Measurements from ENCODE around the gene NFE2L2. TPM values are rescaled to one million over a fixed set of nuclear protein-coding genes. Genes with fewer than 3 reads are reported as not detected.
"Not testable (repeated sequence)": the region's sequence is repeated elsewhere in the genome, so short reads cannot be mapped to it uniquely, and the experiment has no call there.

Gene NFE2L2
- total RNA-seq, 1 donor from 2014 or later, result 149 TPM

DNA sequence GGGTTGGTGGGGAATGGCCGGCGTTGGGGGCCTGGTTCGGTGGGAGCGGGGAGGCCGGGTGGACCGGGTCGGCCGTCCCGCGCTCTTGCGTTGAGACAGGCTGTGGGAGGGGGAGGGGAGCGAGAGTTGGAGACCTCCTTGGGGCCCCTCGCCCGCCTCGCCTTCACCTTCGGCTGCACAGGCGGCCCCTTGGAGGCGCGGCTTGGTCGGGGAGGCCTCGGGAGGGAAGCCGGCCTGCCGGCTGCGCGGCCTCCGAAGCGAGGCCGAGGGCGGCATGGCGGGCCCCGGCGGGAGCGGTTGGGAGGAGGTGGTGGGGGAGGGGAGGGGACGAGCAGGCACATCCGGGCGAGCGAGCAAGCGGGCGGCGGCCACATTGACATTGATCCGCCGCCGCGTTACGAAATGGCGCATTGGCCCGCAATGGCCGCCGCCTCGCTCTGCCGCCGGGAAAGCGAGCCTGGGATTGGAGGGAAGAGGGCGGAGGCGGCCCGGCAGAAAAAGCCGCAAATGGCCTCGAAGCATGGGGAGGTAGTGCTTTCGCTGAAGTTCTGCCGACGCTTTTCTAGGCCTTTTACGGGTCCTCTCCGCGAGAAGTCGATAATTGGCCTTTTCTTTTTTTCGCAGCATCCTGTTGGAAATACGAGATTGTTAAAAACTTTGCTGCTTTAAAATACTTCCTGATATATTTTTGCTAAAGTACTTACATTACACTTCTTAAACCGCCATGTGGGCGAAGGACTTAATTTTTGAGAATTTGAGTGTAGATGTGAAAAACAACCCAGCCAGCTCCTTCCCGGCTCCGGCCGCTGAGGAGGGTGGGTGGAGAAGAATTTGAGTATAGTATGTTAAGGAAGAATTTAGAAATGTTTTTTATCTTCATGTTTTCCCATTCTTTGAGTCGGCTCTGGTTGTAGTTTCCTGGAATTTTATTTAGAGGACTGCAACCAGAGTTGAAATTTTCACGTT, 51.4 kb downstream of the NFE2L2 start:
- intact Hi-C loops (cut with DNase I), result no loop called here
- peak; percentile 79 for ATAC-seq
- peak; percentile 95 for DNase-seq (ENCODE audit: low spot score)

- DNase-seq (ENCODE audit: low spot score) (peak; percentile 100), ATAC-seq (peak; percentile 98)
- intact Hi-C loops (cut with DNase I), result no loop called here
These were observed 52.2 kb downstream of the NFE2L2 start, which contains the start of gene HNRNPA3 for GRCh38 chr2:177212106-177212890. Gene HNRNPA3 (plus strand): TSS chr2:177212794. CDS start chr2:177212800, 6 bp downstream.

DNA sequence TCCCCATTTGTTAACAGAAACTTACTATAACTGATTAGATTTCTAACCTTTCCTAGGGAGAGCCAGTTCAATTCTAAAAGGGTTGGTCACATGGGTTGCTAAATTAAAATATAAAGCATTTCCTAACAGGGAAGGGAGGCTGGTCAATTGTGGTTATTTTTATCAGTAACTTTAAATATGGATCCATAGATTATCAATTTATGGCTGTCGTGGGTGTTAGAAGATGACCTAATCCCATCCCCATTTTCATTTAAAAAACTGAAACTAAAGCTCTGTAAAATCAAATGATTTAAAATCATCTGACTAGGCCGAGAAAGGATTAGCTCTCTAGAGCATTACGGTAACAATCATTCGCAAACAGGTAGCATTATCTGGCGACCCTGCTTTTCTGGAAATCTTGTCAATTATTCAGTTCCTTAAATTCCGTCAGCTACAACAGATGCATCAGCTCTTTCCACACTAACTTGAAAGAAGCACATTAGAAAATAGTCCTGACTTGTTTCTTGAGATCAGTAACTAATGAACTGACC, 52.9 kb downstream of the NFE2L2 start:
- DNase-seq (ENCODE audit: low spot score) (no peak), ATAC-seq (no peak)
- intact Hi-C loops (cut with DNase I), result no loop called here

- intact Hi-C loops (cut with DNase I), result no loop called here
- DNase-seq (ENCODE audit: low spot score) (no peak), ATAC-seq (no peak)
These were observed 53.4 kb downstream of the NFE2L2 start for GRCh38 chr2:177211169-177211568.

- ATAC-seq (no peak), DNase-seq (ENCODE audit: low spot score) (no peak)
- intact Hi-C loops (cut with DNase I), result no loop called here
These were observed 57.4 kb downstream of the NFE2L2 start for GRCh38 chr2:177207101-177207500.

DNA sequence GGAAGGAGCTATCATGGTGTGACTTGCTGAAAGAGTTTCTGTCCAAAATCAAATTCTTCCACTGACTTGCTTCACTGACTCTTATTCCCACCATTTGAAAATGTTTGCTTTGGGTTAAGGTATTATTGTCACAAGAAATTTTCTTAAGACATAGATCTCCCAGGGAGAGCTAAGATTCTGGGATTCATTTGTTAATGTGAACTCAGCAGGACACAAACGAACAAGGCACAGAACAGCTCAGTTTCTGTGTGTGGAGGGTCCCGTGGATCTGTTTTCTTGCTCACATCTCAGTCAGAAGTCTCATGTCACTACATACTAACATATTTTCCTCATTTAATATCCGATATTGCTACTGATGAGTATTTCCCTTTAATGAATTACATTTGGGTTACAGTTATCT, 60.1 kb downstream of the NFE2L2 start:
- ATAC-seq (no peak), DNase-seq (ENCODE audit: low spot score) (no peak)
- intact Hi-C loops (cut with DNase I), result no loop called here

GRCh38 chr2:177201919-177202346, 62.6 kb downstream of the NFE2L2 start:
- DNase-seq (ENCODE audit: low spot score), result no peak
- ATAC-seq, result no peak
- intact Hi-C loops (cut with DNase I), result no loop called here

DNA sequence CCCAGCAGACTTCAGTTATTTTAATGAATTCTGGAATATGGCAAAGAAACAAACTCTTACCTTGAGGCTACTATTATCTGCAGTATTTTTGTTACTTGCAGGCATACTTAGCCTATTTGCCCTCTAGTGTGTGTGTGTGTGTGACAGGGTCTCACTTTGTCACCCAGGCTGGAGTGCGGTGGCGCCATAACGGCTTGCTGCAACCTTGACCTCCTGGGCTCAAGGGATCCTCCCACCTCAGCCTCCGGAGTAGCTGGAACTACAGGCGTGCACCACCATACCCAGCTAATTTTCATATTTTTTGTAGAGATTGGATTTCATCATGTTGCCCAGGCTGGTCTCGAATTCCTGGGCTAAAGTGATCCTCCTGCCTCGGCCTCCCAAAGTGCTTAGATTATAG, 64.1 kb downstream of the NFE2L2 start:
- intact Hi-C loops (cut with DNase I); DNase-seq (ENCODE audit: low spot score); ATAC-seq: not testable (repeated sequence)

DNA sequence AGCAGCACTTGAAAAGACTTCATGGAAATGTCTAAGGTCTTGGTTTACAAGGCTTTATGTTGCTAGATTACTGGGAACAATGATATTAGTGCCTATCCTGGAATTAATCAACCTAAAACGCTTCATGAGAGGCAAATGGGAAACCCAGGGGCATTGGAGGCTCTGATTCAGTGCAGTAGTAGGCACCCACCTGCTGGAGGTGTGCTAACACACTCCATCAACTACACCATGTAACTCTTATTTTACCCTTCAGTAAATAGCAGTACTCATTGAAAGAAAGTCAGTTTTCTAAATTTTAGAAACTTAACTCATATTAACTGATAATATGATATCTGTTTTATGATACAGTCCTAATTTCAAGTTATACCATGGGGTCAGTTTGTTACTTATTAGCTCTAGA, 69.3 kb downstream of the NFE2L2 start:
- DNase-seq (ENCODE audit: low spot score) (no peak), ATAC-seq (no peak)
- intact Hi-C loops (cut with DNase I), result no loop called here

- intact Hi-C loops (cut with DNase I), result no loop called here
- DNase-seq (ENCODE audit: low spot score) (no peak), ATAC-seq (no peak)
These were observed 71.3 kb downstream of the NFE2L2 start for GRCh38 chr2:177193240-177193639.

DNA sequence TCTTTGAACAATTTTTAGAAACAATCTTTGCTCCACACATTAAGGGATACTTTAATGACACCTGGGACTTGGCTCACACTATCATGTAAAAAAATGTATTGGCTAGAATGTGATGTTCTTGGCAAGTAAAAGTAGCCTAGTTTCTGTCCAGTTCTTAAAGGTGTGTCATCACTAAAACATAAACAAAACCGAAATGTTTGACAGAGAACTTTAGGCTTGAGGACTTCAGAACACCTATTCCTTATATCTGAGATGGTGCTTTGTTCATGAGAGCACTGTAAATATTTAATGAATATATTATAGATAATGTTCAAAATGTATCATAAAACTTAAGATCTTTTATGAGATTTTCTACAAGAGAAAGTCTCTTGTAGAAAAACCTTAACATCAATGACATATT, 71.7 kb downstream of the NFE2L2 start:
- no peak for DNase-seq (ENCODE audit: low spot score)
- intact Hi-C loops (cut with DNase I), result no loop called here
- no peak for ATAC-seq

GRCh38 chr2:177190941-177191340, 73.6 kb downstream of the NFE2L2 start:
- DNase-seq (ENCODE audit: low spot score) (no peak), ATAC-seq (no peak)
- intact Hi-C loops (cut with DNase I), result no loop called here

GRCh38 chr2:177188482-177189469, 75.8 kb downstream of the NFE2L2 start:
- DNase-seq (ENCODE audit: low spot score) (no peak), ATAC-seq (no peak)
- intact Hi-C loops (cut with DNase I), result no loop called here

DNA sequence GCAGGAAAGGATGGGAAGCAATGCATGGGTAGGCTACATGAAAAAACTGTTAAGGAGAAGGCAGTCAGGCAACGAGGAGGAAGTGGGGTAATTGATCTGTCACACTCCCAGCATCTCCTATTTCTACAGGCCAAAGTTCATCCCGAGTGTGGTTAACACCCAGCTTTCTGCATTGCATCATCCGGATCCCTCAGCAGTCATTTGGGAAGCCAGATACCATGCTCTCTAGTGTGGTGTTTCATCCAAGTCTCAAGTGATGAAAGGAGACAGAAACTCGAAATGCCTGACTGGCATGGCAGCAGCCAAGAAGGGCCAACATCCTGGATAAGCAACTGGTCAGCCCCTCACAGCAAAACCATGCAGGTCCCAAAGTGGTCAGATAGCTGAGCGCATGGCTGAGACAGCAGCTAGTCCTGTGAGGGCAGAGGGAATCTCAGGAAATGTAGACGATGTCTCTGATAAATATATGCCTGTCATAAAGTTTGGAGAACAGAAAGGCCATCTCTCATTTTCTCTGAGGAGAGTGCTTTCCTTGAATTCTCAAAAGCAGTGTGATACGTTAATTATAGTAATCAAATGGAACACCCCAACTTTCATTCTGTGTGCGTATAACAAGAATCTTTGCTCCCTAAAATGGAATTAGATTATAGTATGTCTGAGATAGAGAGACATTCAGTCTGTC, 76.8 kb downstream of the NFE2L2 start:
- no peak for DNase-seq (ENCODE audit: low spot score)
- peak; percentile 68 for ATAC-seq
- intact Hi-C loops (cut with DNase I), result no loop called here

- ATAC-seq, result not testable (repeated sequence)
These were observed 78.5 kb downstream of the NFE2L2 start for GRCh38 chr2:177186038-177186437.

DNA sequence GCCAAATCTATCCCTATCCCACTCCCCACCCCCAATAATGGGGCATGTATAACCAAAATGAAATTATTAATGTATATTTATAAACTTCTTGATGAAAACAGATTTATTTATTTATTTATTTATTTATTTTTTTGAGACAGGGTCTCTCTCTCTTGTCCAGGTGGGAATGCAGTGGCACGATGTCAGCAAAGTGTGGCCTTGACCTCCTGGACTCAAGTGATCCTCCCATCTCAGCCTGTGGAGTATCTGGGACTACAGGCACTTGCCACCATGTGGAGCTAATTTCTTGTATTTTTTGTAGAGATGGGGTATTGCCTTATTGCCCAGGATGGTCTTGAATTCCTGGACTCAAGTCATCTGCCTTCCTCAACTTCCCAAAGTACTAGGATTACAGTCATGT, 79.9 kb downstream of the NFE2L2 start:
- no peak for DNase-seq (ENCODE audit: low spot score)
- ATAC-seq, result no peak
- intact Hi-C loops (cut with DNase I), result no loop called here

More at GRCh38 chr2:177186038-177186437, 78.5 kb downstream of the NFE2L2 start:
- intact Hi-C loops (cut with DNase I); DNase-seq (ENCODE audit: low spot score): not testable (repeated sequence)

DNA sequence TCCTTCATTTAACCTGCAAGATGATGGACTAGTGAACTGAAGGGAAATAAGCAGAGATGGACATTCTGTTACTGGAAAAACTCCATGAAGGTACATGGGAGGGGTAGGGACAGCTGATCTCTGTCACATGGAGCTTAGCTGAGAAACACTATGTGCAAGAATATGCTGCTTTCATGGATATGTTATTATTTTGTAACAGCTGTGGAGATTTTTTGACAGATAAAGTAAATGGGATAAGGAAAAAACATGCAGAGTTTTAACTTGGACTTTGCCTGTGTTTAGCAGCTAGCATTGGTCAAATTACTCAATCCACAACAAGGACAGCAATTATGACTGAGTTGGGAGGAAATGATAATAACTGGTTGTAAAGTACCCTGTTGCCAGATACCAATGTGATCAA, 80.7 kb downstream of the NFE2L2 start:
- DNase-seq (ENCODE audit: low spot score) (no peak), ATAC-seq (no peak)
- intact Hi-C loops (cut with DNase I), result no loop called here

Measured in sciatic nerve (tissue), 2 donors.